Endothelial cell of umbilical vein (primary cell): Measurements from ENCODE around the gene CEACAM7. TPM values are rescaled to one million over a fixed set of nuclear protein-coding genes. Genes with fewer than 3 reads are reported as not detected.

ENCODE experiments used
- BruUV-seq: library from RNA; stranded (reverse); fragments of 400-500 nt; replicated peaks from 2 replicates; lab custom pipeline; 2021; lab: Mats Ljungman, UMichigan
- CTCF ChIA-PET: fragments of 300-600, 350-600 bp; sonication (Branson Sonifier 250); formaldehyde crosslinking; loops from one replicate; lab custom pipeline; 2021; ENCODE audit warnings: antibody characterized with exemption, inconsistent platforms; lab: Charles Lee
- POLR2A ChIA-PET: fragments of 300-600, 350-600 bp; sonication (Branson Sonifier 250); formaldehyde crosslinking; loops from one replicate; lab custom pipeline; 2021; ENCODE audit warnings: antibody characterized with exemption, inconsistent platforms; lab: Charles Lee
- DNase-seq: peaks from one replicate; pipeline ENCODE4 v3.0.0-alpha.2; 2011; ENCODE audit warnings: low read depth, low spot score
- FAIRE-seq: peaks from 2 replicates; lab custom pipeline; 2011; peaks lifted over from hg19 to GRCh38; lab: Jason Lieb, UNC
- H2AFZ ChIP-seq: 2 replicates; pipeline ENCODE4 v1.6.0; 2012; ENCODE audit warnings: low read depth, low read length, control low read depth, inconsistent platforms
- H3K27ac ChIP-seq: 2 replicates; pipeline ENCODE4 v1.5.1; 2011; ENCODE audit warnings: low read depth, mild to moderate bottlenecking, control low read depth, low read length, moderate library complexity; ENCODE audit not compliant: insufficient read depth
- H3K27me3 ChIP-seq, 2 experiments: 2 replicates each; pipeline versions ENCODE4 v1.6.0 to v1.6.1; 2011; ENCODE audit warnings: low read length in 2 of 2, mixed read lengths in 1 of 2; ENCODE audit not compliant: control insufficient read depth in 2 of 2, insufficient read depth in 2 of 2
- H3K36me3 ChIP-seq, 2 experiments: 2 replicates in 1 of 2; 3 replicates in 1 of 2; pipeline ENCODE4 v1.5.1; 2011; ENCODE audit warnings: low read length in 2 of 2, mild to moderate bottlenecking in 1 of 2, moderate library complexity in 1 of 2; ENCODE audit not compliant: control insufficient read depth in 2 of 2, insufficient read depth in 2 of 2; ENCODE audit errors: extremely low read depth in 1 of 2
- H3K4me1 ChIP-seq: 3 replicates; pipeline ENCODE4 v1.5.1; 2011; ENCODE audit warnings: mild to moderate bottlenecking, low read length; ENCODE audit not compliant: control insufficient read depth, insufficient read depth; ENCODE audit errors: extremely low read depth
- H3K4me2 ChIP-seq: 2 replicates; pipeline ENCODE4 v1.6.1; 2011; ENCODE audit warnings: low read length, control low read depth, mixed read lengths; ENCODE audit not compliant: insufficient read depth
- H3K4me3 ChIP-seq, 3 experiments: fragments of 200-600 bp in 1 of 3; sonication (generic), shearing (Covaris generic) in 1 of 3; replicated peaks in 1 of 3; 2 replicates each; pipeline ENCODE4 v1.5.1; 2011 to 2016; ENCODE audit warnings: control low read depth in 3 of 3, low read length in 3 of 3, mild to moderate bottlenecking in 2 of 3, inconsistent platforms in 1 of 3, low read depth in 1 of 3, moderate library complexity in 1 of 3; ENCODE audit not compliant: insufficient read depth in 1 of 3
- H3K79me2 ChIP-seq: 2 replicates; pipeline ENCODE4 v1.6.0; 2012; ENCODE audit warnings: low read length, inconsistent platforms; ENCODE audit not compliant: control insufficient read depth, insufficient read depth
- H3K9ac ChIP-seq: replicated peaks from 2 replicates; pipeline ENCODE3; 2011; ENCODE audit warnings: low read length, control low read depth; ENCODE audit not compliant: insufficient read depth; ENCODE audit errors: extremely low read depth
- H3K9me1 ChIP-seq: replicated peaks from 3 replicates; pipeline ENCODE4 v1.6.0; 2011; ENCODE audit warnings: mild to moderate bottlenecking, low read length; ENCODE audit not compliant: control insufficient read depth, insufficient read depth; ENCODE audit errors: extremely low read depth
- H3K9me3 ChIP-seq: replicated peaks from 2 replicates; pipeline ENCODE4 v1.5.1; 2012; ENCODE audit warnings: low read length, inconsistent platforms; ENCODE audit not compliant: control insufficient read depth, insufficient read depth
- H4K20me1 ChIP-seq: replicated peaks from 2 replicates; pipeline ENCODE3; 2011; ENCODE audit warnings: mild to moderate bottlenecking, low read length; ENCODE audit not compliant: control insufficient read depth, insufficient read depth; ENCODE audit errors: extremely low read depth
- CTCF ChIP-seq, 2 donors: IDR thresholded peaks; 1 replicate in 1 of 2; 2 replicates in 1 of 2; pipeline ENCODE4 v1.5.1; 2011; ENCODE audit warnings: low read length in 2 of 2, mild to moderate bottlenecking in 2 of 2, moderate library complexity in 2 of 2, control low read depth in 1 of 2, inconsistent platforms in 1 of 2, low read depth in 1 of 2; ENCODE audit not compliant: insufficient read depth in 1 of 2; ENCODE audit errors: extremely low read depth in 1 of 2
- EZH2 ChIP-seq: IDR thresholded peaks from 2 replicates; pipeline ENCODE4 v1.6.1; 2012; ENCODE audit warnings: borderline replicate concordance, low read depth, mild to moderate bottlenecking, moderate library complexity, low read length, inconsistent platforms; ENCODE audit not compliant: severe bottlenecking
- GATA2 ChIP-seq: IDR thresholded peaks from 2 replicates; pipeline ENCODE4 v1.7.0; 2011; ENCODE audit warnings: low read depth, mild to moderate bottlenecking, moderate library complexity, mixed read lengths, low read length; ENCODE audit not compliant: insufficient read length, insufficient read depth
- JUN ChIP-seq: IDR thresholded peaks from 2 replicates; pipeline ENCODE4 v1.6.1; 2011; ENCODE audit warnings: borderline replicate concordance, low read depth; ENCODE audit not compliant: insufficient read length, insufficient read depth
- MAX ChIP-seq: IDR thresholded peaks from 2 replicates; pipeline ENCODE4 v1.6.1; 2011; ENCODE audit not compliant: insufficient read depth, insufficient read length
- MYC ChIP-seq: IDR thresholded peaks from one replicate; pipeline ENCODE4 v1.6.1; 2011; ENCODE audit warnings: mild to moderate bottlenecking, low read depth, low read length
- POLR2AphosphoS5 ChIP-seq: IDR thresholded peaks from 2 replicates; pipeline ENCODE4 v1.6.1; 2012; ENCODE audit warnings: low read depth, mild to moderate bottlenecking, control low read depth, low read length, moderate library complexity; ENCODE audit not compliant: insufficient read depth
- dilution Hi-C: fragments of 300-500 bp; cut with MboI; formaldehyde crosslinking; loops from one replicate; pipeline ENCODE4 v1.15.0; 2019; ENCODE audit warnings: low sequenced_read_pairs; ENCODE audit not compliant: extremely low pct_ligation_motif_present
- intact Hi-C: fragments of 100-400 bp; cut with micrococcal nuclease; formaldehyde crosslinking; loops from one replicate; pipeline ENCODE4 v1.10.0; 2022
- polyA plus RNA-seq, 4 experiments: library from polyadenylated mRNA; depleted of rRNA in 3 of 4; stranded (reverse) in 3 of 4; unstranded in 1 of 4; fragments of >200 nt; gene quantifications; 2 replicates each; pipeline versions ENCODE4 v1.2.1 to v1.2.3, GENCODE V29; 2011 to 2012; ENCODE audit warnings: missing spikeins in 1 of 4
- total RNA-seq: library from RNA; stranded (reverse); gene quantifications from 2 replicates; pipeline ENCODE4 v1.2.3, GENCODE V29; 2021

CEACAM7 gene
- total and polyA plus RNA-seq, 2 donors (not counting 3 experiments of a cell fraction or from before 2014, with no cell fraction given) = 0.03 TPM; not detected in 1

- H3K9me3 ChIP-seq = no peaks in the 10 kb centered on the region
- no TSS peak for BruUV-seq
- no peak overlapping the region for H2AFZ ChIP-seq
- no peak overlapping the region for H3K4me2 ChIP-seq
- H4K20me1 ChIP-seq = no peaks in the 10 kb centered on the region
- H3K9me1 ChIP-seq = no peaks in the 10 kb centered on the region
- no peaks in the 10 kb centered on the region for H3K27me3 ChIP-seq
- H3K9ac ChIP-seq = no peak overlapping the region
- POLR2A ChIA-PET = no interaction called here
- TF ChIP-seq JUN = no peak
- TF ChIP-seq MAX = no peak
- TF ChIP-seq CTCF (IDR thresholded peaks at IDR 0.05; ENCODE audit: extremely low read depth in 1 of 2, insufficient read depth in 1 of 2, low read depth in 1 of 2, low read length in 2 of 2) = no peak
- no peak for TF ChIP-seq GATA2
- no peak for TF ChIP-seq POLR2AphosphoS5
- TF ChIP-seq MYC = no peak
- TF ChIP-seq EZH2 = no peak
- no peaks in the 10 kb centered on the region for H3K79me2 ChIP-seq
- H3K36me3 ChIP-seq = no peaks in the 10 kb centered on the region
- CTCF ChIA-PET = interaction anchor here (1.1 to 2.6 kb wide), 2 partner anchors 12 kb away, joined by 3 to 18 read pairs; no protein-coding TSS in a partner anchor
- no peak overlapping the region for H3K4me3 ChIP-seq
- H3K27ac ChIP-seq = no peak overlapping the region
- intact Hi-C loops (loop anchor here (2.0 kb wide), 1 partner anchor 41 kb away; no protein-coding TSS in a partner anchor), dilution Hi-C loops (no loop called here)
- DNase-seq (peak; percentile 17), FAIRE-seq (no peak)
- no peaks in the 10 kb centered on the region for H3K4me1 ChIP-seq
These were observed 17.5 kb upstream of the CEACAM7 start for GRCh38 chr19:41705393-41706174.
